ENCODE results near the gene SND1.

GRCh38 chr7:127715901-127716300, 63.9 kb downstream of the SND1 start:
- TF ChIP-seq, protein P1, sequence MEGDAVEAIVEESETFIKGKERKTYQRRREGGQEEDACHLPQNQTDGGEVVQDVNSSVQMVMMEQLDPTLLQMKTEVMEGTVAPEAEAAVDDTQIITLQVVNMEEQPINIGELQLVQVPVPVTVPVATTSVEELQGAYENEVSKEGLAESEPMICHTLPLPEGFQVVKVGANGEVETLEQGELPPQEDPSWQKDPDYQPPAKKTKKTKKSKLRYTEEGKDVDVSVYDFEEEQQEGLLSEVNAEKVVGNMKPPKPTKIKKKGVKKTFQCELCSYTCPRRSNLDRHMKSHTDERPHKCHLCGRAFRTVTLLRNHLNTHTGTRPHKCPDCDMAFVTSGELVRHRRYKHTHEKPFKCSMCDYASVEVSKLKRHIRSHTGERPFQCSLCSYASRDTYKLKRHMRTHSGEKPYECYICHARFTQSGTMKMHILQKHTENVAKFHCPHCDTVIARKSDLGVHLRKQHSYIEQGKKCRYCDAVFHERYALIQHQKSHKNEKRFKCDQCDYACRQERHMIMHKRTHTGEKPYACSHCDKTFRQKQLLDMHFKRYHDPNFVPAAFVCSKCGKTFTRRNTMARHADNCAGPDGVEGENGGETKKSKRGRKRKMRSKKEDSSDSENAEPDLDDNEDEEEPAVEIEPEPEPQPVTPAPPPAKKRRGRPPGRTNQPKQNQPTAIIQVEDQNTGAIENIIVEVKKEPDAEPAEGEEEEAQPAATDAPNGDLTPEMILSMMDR (conservative IDR thresholded peaks at IDR 0.05; ENCODE audit: low read depth, low read length): no peak
- TF ChIP-seq POLR2A (IDR thresholded peaks at IDR 0.05; ENCODE audit: low read depth, low read length): no peak
- TF ChIP-seq BHLHE40 (IDR thresholded peaks at IDR 0.05; ENCODE audit: low read depth, low read length): no peak
- no peak for TF ChIP-seq RAD21 (IDR thresholded peaks at IDR 0.05; ENCODE audit: low read length)
- no peak for TF ChIP-seq MXI1 (IDR thresholded peaks at IDR 0.05; ENCODE audit: borderline replicate concordance, low read depth, low read length)
- no peak for TF ChIP-seq MAZ (IDR thresholded peaks at IDR 0.05; ENCODE audit: borderline replicate concordance, low read depth, low read length)
- no peak for TF ChIP-seq RCOR1 (IDR thresholded peaks at IDR 0.05; ENCODE audit: insufficient replicate concordance, low read length)
- TF ChIP-seq CEBPB (IDR thresholded peaks at IDR 0.05; ENCODE audit: low read depth, low read length): no peak
- TF ChIP-seq ELK1 (IDR thresholded peaks at IDR 0.05; ENCODE audit: borderline replicate concordance, low read depth, low read length): no peak
- no peak for TF ChIP-seq USF2 (IDR thresholded peaks at IDR 0.05; ENCODE audit: low read depth, low read length)
- no peak for TF ChIP-seq MAFK (IDR thresholded peaks at IDR 0.05; ENCODE audit: low read depth, low read length)
